OCI-LY1 (cell line): ENCODE data around the gene CRISP3.

Experiments used
- H2AFZ ChIP-seq: fragments of 200-600 bp; sonication (generic), shearing (Covaris generic); 2 replicates; pipeline ENCODE4 v1.6.0; 2014; ENCODE audit warnings: antibody characterized with exemption, mild to moderate bottlenecking, low read length
- H3F3A ChIP-seq: fragments of 200-600 bp; sonication (generic), shearing (Covaris generic); 2 replicates; pipeline ENCODE4 v1.6.0; 2014; ENCODE audit warnings: mild to moderate bottlenecking, antibody characterized with exemption, low read length, moderate library complexity; ENCODE audit not compliant: insufficient read depth
- H3K27ac ChIP-seq: fragments of 200-600 bp; sonication (generic); 2 replicates; pipeline ENCODE4 v1.5.1; 2014; ENCODE audit warnings: low read length, mixed run types, mild to moderate bottlenecking, low read depth; ENCODE audit not compliant: poor library complexity, severe bottlenecking
- H3K27me3 ChIP-seq: fragments of 200-600 bp; sonication (generic); 2 replicates; pipeline ENCODE4 v1.6.0; 2014; ENCODE audit warnings: antibody characterized with exemption, mild to moderate bottlenecking, low read length, moderate library complexity; ENCODE audit not compliant: insufficient read depth
- H3K36me3 ChIP-seq: fragments of 200-600 bp; sonication (generic); 2 replicates; pipeline ENCODE4 v1.6.1; 2014; ENCODE audit warnings: mild to moderate bottlenecking, antibody characterized with exemption, low read length, moderate library complexity, mixed read lengths; ENCODE audit not compliant: insufficient read depth
- H3K4me1 ChIP-seq: fragments of 200-600 bp; sonication (generic); 2 replicates; pipeline ENCODE4 v1.5.1; 2014; ENCODE audit warnings: mild to moderate bottlenecking, low read length, moderate library complexity; ENCODE audit not compliant: insufficient read depth, severe bottlenecking
- H3K4me2 ChIP-seq: fragments of 200-600 bp; sonication (generic), shearing (Covaris generic); 2 replicates; pipeline ENCODE4 v1.6.1; 2014; ENCODE audit warnings: low read length
- H3K4me3 ChIP-seq: fragments of 200-600 bp; sonication (generic); 2 replicates; pipeline ENCODE4 v1.5.1; 2014; ENCODE audit warnings: low read length, low read depth, mild to moderate bottlenecking, mixed read lengths; ENCODE audit not compliant: poor library complexity, severe bottlenecking
- H3K79me2 ChIP-seq: fragments of 200-600 bp; shearing (Covaris generic); 2 replicates; pipeline ENCODE4 v1.6.1; 2016; ENCODE audit warnings: mixed run types, low read length, mixed read lengths; ENCODE audit not compliant: insufficient read depth
- H3K9ac ChIP-seq: fragments of 200-600 bp; sonication (generic), shearing (Covaris generic); 2 replicates; pipeline ENCODE4 v1.6.1; 2014; ENCODE audit warnings: mild to moderate bottlenecking, low read length, mixed read lengths
- H3K9me2 ChIP-seq: fragments of 200-600 bp; sonication (generic), shearing (Covaris generic); 2 replicates; pipeline ENCODE4 v1.6.1; 2014; ENCODE audit warnings: low read depth, mild to moderate bottlenecking, low read length, mixed read lengths
- H3K9me3 ChIP-seq: fragments of 200-600 bp; shearing (Covaris generic); 2 replicates; pipeline ENCODE4 v1.6.1; 2014; ENCODE audit warnings: low read length, mixed read lengths
- H4K20me1 ChIP-seq: fragments of 200-600 bp; sonication (generic), shearing (Covaris generic); 2 replicates; pipeline ENCODE4 v1.6.0; 2016; ENCODE audit warnings: mild to moderate bottlenecking, low read length; ENCODE audit not compliant: insufficient read depth
- CTCF ChIP-seq: fragments of 200-600 bp; sonication (generic), shearing (Covaris generic); IDR thresholded peaks from 2 replicates; pipeline ENCODE4 v1.5.1; 2017; ENCODE audit warnings: mild to moderate bottlenecking, antibody characterized with exemption, low read length, moderate library complexity, mixed read lengths
- EZH2 ChIP-seq: fragments of 200-600 bp; sonication (generic), shearing (Covaris generic); IDR thresholded peaks from 2 replicates; pipeline ENCODE4 v1.8.0; 2017; ENCODE audit warnings: borderline replicate concordance, mixed run types, mild to moderate bottlenecking, antibody characterized with exemption, low read length, moderate library complexity, mixed read lengths

Gene CRISP3

GRCh38 chr6:49775043-49775442, 30.9 kb upstream of the CRISP3 start:
- no peak for TF ChIP-seq CTCF
- TF ChIP-seq EZH2 = no peak
- Histone ChIP-seq H3K4me2 (no peak overlapping the region), H3K27ac (no peak overlapping the region), H3K9me2 (no peaks in the 10 kb centered on the region), H2AFZ (no peak overlapping the region), H3K9me3 (no peaks in the 10 kb centered on the region), H4K20me1 (no peaks in the 10 kb centered on the region), H3F3A (no peaks in the 10 kb centered on the region), H3K4me1 (no peaks in the 10 kb centered on the region), H3K36me3 (no peaks in the 10 kb centered on the region), H3K9ac (no peak overlapping the region), H3K4me3 (no peak overlapping the region), H3K79me2 (no peaks in the 10 kb centered on the region), H3K27me3 (no peaks in the 10 kb centered on the region)

- Histone ChIP-seq H4K20me1 (no peaks in the 10 kb centered on the region), H3K4me3 (no peak overlapping the region), H3K27ac (no peak overlapping the region), H3K36me3 (no peaks in the 10 kb centered on the region), H3K9me2 (no peaks in the 10 kb centered on the region), H3K9ac (no peak overlapping the region), H3K4me2 (no peak overlapping the region), H3K4me1 (no peaks in the 10 kb centered on the region), H2AFZ (no peak overlapping the region), H3K79me2 (no peaks in the 10 kb centered on the region), H3K9me3 (no peaks in the 10 kb centered on the region), H3F3A (no peaks in the 10 kb centered on the region), H3K27me3 (no peaks in the 10 kb centered on the region)
- TF ChIP-seq CTCF (no peak), EZH2 (no peak)
These were observed 28.1 kb upstream of the CRISP3 start for GRCh38 chr6:49772285-49772684.

GRCh38 chr6:49766762-49767161, 22.6 kb upstream of the CRISP3 start:
- H3K4me2 ChIP-seq = no peak overlapping the region

More at GRCh38 chr6:49766762-49767161, 22.6 kb upstream of the CRISP3 start:
- Histone ChIP-seq H2AFZ (no peak overlapping the region), H3K27ac (no peak overlapping the region), H3F3A (no peaks in the 10 kb centered on the region), H3K36me3 (no peaks in the 10 kb centered on the region), H3K4me1 (no peaks in the 10 kb centered on the region), H3K9ac (no peak overlapping the region), H3K9me3 (no peaks in the 10 kb centered on the region), H3K27me3 (no peaks in the 10 kb centered on the region), H4K20me1 (no peaks in the 10 kb centered on the region), H3K79me2 (no peaks in the 10 kb centered on the region), H3K9me2 (no peaks in the 10 kb centered on the region), H3K4me3 (no peak overlapping the region)
- TF ChIP-seq EZH2 = no peak
- no peak for TF ChIP-seq CTCF
